Measurements from ENCODE around the gene SPAG16.
"Not testable (repeated sequence)": the region's sequence is repeated elsewhere in the genome, so short reads cannot be mapped to it uniquely, and the experiment has no call there.

The SPAG16 gene

DNA sequence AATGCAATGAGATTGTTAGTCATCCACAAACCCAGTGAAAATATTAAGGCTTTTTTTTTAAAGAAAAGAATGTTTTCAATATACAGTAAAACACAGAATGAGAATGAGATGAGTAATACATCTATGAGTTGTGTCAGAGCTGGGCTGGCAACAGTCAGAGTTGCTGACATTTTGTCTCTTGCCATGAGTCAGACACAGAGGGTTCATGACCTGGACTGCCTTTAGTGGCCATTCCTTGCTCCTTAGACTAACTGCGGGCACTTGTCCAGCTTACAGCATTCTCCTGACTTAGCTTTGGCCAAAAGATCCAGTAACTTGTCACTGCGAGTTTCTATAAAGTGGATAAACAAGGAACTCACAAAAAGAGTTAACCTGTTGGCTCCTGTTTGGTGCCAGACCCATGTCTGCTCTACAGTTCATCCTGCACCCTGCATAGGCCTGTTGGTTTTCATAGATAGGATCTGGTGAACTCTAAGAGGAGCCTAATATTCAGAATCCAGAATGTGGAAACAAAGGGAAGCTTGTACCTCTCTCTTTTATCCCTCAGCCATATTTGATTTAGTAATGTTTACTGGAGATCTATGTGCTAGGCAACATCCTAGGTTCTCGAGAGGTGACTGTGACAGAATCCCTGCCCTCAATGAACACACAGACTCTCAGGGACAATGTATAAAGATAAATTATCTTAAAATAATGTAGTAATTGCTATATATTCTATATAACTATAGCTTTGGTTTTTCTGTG is 735.1 kb downstream of the SPAG16 start:
- no peak for DNase-seq

DNA sequence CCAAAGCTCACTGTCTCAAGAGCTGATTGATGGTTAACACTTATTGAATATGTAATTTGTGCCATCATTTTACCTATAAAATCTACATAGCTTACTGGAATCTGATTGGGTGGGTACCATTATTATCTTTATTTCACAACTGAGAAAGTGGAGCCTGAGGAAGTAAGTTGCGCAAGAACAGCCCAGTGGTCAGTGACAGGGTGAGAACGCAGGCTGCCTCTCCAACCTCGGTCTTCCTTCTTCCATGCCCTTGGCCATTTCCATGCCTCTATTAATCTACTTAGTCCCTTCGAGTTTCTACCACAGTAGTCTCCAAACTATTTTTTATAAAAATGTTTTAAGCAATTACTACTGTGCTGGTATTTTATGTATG is 735.7 kb downstream of the SPAG16 start:
- DNase-seq = no peak

DNA sequence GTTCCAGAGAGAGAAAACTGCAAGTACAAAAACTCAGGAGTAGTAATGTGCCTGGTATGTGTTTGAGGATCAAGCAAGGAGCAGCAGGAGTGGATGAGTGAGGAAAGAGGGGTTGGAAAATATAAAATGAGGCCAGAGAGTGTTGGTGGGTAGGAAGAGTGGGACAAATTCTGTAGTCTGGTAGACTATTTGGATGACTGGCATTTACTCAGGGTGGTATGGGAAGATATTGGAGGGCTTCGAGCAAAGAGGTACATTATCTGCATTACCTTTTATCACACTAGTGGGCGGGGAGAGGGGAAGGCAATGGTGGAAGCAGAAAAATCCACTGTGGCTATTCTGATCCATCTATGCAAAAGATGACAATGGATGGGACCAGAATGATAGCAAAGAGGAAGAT is 744.9 kb downstream of the SPAG16 start:
- DNase-seq = no peak

DNA sequence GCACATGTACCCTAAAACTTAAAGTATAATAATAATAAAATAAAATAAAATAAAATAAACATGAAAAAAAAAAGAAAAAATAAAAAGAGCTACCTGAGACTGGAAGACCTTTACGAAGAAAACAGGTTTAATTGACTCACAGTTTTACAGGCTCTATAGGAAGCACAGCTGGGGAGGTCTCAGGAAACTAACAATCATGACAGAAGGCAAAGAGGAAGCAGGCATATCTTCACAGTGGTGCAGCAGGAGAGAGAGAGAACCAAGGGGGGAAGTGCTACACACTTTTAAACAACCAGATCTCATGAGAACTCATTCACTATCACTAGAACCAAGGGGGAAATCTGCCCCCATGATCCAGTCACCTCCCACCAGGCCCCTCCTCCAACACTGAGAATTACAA is 747.3 kb downstream of the SPAG16 start:
- DNase-seq = no peak

DNA sequence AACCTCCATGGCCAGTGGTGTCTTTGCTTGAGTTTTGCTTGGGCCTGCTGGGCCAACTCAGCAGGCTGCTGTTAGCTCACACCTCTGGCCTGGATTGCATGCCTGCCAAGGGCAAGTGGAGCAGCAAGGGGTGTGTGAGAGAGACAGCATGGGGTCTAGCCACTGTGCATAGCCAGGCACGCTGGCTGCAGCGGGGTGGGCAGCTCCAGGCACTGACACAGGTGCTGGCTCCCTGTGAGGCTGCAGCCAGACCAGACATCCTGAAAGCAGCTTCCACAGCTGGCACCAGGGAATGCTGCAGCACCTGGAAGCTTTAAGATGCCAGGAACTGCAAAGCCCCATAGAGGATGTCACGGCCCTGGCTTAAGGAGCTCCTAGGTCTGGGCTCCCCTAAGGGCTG is 750.2 kb downstream of the SPAG16 start:
- no peak for DNase-seq

DNA sequence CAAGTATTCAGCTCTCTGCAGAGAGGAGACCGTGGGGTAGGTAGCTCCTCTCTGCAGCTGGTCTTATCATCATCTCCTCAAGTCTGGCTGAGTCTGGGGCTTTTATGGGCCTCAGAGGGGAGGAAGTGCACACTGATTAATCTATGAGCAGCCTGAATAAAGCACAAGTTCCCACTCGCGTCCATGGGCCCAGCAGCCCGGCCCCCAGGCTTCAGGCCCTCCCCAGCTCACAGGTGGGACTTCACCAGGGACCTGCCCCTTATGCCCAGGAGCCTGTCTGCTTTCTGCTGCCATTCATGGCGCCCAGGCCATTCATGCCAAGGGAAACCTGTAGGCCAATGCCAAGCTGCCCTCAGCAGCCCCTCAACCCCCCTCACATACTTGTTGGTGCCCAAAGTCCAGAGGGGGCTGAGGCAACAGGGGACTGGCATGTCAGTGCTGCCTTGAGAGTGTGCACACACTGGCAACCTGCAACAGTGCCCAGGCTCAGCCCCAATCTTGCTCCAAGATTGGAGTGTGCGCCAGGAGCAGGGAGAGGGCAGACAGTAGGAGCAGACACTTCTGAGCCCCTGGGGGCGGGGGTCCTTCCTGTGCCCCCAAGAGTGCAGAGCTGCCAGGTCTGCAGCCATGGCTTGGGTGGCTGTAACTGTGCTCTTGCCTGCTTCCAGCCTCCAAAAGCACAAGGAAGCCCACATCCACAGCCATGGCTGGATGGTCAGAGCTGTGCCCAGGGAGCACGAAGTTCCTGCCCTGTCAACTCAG is 751.0 kb downstream of the SPAG16 start:
- DNase-seq = no peak

DNA sequence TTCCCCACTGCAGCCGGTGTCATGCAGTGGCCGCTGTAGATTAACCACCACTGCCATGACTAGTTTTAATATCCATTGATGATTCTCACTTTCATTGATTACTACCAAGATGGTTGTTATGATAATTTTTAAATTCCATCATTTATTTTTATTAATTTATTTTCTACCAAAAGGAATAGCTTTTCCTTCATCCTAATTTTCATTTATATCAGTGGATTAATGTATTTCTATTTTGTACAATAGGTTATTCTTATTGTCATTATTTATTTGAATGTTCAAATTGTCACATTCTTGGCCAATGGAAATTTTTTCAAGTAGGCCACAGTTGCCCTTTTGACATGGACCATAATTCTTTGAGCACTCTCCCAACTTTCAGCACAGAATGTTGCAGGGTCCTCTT is 751.7 kb downstream of the SPAG16 start:
- DNase-seq = no peak

DNA sequence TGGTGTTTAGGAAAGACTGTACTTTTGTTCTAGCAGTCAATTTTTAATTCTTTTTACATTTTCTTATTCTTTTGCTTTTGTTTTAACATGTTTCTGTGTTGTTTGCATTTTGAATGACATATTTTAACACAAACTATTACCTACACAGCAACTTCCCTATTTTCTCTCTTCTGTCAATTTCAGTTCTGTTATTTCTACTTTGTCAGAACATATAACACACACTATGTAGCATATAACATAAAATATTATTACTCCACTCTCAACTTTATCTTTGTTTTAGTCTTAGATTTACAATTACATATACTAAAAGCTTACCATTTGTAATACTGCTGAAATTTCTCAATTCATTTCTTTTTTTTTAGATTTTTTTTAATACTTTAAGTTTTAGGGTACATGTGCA is 753.9 kb downstream of the SPAG16 start:
- no peak for DNase-seq

DNA sequence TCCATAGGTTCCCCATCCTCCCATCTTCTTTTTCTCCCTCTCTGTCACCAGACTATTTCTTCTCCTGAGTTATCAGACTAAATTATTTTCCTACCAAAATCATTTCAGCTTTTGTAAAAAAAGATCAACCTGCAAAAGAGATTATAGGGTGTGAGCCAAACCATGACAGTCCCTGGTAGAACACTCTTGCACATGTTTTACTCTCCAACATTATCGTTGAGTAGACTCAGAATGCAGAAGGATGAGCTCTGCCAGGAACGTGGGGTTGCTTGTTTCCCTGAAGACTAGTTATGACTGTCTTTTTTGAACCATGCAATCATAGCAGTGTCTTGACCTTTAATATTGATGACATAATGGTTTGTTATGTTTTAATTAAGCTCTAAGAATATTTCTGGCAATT is 766.5 kb downstream of the SPAG16 start:
- DNase-seq = no peak

DNA sequence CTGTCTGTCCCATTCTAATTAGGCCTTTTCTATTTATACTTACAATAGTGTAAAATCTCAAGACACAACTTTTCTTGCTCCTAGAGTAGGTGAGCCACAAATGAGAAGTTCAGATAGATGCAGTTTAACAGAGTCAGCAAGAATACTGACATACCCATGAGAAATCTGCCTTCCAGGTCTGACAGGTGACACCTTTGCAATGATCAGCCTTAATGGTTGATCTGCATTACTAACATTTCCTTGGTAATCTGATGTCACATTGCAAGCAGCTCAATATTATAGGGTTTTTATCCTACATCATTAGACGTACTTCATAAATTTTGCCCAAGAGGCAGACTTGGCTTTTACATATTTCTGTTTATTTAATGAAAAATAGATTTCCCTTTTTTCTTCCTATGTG is 767.3 kb downstream of the SPAG16 start:
- DNase-seq = no peak

DNA sequence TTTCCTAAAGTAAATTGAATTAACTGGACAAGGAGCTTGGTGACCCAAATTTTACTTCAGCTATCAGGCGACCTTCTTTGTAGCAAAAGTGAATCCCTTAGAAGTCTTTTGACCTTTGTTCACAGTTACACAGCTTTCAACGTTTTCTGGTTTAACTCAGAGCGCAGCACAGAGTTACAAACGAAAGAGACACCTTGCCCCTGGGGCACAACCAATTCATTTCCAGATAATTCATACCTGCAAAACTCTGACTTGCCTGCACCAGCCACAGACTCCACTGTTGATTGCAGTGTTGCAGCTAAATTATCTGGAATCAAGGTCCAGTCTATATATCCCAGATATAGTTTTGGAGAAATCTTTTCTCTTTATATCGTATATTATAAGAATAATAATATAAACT is 768.0 kb downstream of the SPAG16 start:
- no peak for DNase-seq

DNA sequence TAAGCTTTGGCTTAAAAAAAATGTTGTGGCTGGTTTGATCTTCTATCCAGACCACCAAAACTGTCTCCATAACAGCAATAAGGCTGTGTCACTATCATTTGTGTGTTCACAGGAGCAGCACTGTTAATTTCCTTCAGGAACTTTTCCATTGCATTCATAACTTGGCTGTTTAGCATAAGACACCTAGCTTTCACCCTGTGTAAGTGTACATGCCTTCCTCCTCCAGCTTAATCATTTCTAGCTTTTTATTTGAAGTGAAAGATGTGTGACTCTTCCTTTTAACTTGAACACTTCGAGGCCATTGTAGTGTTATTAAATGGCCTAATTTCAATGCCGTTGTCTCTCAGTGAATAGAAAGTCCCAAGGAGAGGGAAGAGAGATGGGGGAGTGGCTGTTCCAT is 773.7 kb downstream of the SPAG16 start:
- DNase-seq = no peak

DNA sequence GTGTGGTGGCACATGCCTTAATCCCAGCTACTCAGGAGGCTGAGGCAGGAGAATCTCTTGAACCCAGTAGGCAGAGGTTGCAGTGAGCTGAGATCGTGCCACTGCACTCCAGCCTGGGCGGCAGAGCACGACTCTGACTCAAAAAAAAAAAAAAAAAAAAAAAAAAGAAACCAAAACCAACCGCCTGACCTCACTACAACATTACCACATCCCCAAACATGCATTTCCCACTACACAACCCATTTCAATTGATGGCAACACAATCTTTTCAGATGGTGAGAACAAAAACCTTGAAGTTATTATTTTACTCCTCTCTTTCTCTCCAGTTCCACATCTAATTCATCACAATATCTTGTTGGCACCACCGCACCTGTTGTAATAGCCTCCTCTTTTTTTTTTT is 778.0 kb downstream of the SPAG16 start:
- not testable (repeated sequence) for DNase-seq

DNA sequence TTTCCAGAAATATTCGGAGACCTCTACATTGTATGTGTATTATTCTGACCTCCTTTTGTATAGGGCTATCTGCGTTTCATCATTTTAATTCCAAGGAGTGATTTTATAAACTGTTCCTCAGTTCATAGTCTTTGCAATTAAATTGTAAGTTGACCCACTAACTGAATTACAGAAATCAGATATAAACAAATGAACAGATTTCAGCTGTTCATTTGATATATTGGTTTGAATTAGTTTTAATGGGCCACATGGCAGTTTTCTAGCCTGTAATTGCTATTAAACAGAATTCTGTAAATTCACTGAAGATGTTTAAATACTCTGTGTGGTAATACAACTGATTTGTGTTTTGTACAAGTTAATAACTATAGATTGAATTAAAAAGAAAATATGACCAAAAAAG is 780.2 kb downstream of the SPAG16 start:
- DNase-seq = no peak

DNA sequence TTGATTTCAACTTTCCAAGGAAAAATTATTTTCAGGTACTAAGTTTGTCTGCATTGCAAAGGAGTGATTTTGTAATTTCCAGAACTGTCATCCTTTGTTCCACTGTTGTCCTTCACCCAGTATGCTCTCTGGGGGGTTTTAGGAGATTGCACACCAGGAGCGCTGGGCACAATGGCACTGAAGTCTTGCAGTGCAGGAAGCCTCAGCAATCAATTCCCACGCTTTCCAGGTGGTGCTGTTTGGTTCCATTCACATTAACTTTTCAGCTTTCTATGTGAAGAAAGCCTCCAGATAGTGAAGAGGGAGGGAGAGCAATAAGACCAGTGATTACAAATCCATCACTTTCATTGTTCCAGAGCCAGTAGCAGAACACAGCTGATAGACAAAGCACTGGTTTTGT is 782.6 kb downstream of the SPAG16 start:
- no peak for DNase-seq

DNA sequence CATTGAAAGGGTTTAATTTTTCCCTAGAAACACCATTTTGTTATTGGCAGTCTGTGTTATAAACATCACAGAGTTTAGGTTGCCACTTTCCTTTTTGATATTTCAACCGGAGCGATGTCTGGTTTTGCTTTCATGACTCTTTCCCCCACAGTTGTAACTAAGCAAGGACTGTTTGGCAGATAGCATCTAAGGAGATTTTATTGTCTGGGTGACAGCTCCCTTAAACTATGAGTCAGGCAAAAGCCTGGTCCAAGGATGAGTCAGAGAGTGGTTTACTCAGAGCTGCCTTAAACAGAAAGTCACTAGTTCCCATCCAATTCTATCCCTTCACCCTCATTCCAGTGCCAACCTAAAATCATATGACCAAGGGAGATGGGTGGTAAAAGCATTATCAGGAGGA is 785.0 kb downstream of the SPAG16 start:
- no peak for DNase-seq

DNA sequence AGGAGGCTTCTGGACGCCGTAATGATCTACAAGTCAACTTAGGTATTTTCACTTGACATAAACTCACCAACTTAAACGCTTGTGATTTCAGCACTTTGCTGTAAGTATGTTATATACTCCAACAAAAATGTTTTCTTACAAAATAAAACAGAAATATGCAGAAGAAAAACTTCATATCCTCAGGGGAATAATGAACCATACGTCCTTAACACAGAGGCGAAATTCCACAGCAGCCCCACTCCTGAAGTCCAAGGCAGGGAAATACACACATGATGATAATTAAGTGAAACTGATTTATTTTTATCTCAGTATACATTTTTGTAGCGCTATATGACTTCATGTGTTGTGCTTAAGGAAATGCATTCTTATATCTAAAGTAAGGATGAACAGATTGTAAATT is 791.2 kb downstream of the SPAG16 start:
- DNase-seq = no peak

DNA sequence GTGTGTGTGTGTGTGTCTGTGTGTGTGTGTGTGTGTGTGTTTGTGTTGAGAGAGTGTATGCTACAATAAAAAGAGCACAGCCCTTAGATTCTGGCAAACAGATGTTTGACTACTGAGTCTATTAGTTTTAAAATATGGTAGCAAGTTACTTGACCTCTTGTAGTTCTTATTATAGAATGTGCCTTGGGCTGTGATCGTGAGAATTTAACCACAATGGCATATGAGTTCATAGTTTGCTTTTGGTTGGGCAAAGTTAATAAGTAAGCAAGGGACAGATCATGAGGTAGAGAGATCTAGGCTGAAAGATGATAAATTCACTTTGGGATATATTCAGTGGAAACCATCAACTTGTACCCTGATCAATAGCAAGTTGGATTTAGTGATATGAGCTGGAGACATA is 792.3 kb downstream of the SPAG16 start:
- DNase-seq = no peak

DNA sequence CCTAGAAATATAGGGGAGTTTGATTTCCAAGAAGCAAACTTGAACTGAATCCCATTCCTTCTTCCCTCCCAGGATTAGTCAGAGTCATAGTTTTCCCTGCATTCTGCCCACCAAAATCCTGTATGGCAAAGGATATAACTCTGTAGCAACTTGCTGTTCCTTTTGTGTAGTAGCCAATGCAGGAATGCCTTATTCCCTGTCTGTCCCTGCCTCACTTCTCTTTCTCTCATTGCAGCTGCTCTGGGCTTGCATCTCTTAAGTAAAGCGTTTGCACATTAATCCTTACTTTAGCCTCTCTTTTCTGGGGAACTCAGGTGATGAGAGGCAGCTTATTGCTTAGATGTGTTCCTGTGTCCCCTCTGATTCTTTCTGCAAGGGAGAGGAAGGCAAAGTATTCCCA is 793.5 kb downstream of the SPAG16 start:
- DNase-seq = no peak

DNA sequence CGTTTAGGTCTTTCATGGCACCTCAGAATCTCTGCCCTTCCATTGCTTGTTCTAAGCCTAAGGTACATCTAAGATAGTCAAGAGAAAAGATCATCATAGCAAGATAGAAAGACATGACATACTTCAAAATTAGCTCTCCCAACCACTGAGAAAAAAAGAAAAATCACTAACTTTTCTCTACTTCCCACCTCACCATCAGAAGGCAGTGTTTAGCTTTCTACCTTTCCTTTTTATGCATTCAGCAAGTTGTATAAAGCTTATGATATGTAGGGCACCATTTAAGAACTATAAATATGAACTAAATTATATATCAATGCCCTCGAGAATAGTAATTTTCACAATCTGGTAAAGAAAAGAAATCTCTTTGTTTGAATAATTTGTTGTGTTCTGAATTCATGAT is 794.8 kb downstream of the SPAG16 start:
- DNase-seq = no peak

DNA sequence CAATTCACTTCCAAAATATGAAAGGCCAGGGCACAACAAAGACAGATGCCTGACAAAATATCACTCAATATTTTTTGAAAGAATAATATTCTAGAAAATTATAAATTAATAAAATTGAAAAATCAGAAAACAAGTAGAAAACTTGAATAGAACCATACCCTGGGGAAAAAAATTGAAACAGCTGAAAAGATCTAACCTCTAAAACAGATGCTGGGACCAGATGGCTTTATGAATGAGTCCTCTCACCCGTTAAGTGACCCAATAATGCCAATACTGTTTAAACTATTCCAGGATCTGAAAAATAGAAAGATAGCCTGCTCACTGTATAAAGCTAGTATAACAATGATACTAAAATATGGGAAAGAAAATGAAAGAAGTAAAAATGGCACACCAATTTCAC is 804.3 kb downstream of the SPAG16 start:
- no peak for DNase-seq

DNA sequence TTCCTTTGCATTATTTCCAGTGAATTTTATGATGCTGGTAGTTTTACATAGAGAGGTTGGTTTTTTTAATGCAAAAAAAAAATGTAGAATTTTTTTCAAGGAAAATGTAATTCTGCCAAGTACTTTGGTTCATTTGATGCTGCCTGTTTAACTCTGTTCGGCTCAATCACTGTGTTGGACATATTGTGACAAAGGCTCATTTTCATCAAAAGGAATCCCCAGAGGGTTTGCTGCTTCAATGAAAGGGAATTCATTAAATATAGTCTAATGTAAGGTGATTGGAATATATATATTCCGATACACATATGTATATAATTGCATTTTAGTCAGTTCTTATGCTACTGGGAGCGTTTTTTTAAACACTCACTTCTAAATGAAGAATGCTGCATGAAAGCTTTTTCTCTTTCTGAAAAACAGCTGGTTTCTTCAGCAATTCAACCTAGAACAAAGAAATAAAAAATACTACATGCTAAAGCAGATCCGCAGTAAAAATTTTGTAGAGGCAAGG is 812.0 kb downstream of the SPAG16 start:
- no peak for DNase-seq

DNA sequence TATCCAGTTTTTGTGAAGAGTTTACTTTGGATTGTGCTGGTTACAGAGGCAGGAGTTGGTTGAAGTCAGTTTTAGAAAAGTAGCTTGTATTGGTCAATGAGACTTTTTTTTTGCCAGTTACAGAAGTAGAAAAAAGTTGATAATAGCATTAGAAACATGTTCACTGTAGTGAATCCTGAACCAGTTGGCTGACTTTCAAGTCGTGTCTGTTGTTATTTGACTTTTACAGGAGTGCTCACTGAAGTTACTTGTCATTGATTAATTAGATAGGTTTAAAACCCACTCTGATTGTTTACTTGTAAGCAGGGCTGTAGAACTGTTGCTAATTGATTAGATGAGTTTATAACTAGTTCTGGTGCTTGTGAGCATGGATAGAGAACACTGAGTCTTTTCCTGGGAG is 814.5 kb downstream of the SPAG16 start:
- no peak for DNase-seq

DNA sequence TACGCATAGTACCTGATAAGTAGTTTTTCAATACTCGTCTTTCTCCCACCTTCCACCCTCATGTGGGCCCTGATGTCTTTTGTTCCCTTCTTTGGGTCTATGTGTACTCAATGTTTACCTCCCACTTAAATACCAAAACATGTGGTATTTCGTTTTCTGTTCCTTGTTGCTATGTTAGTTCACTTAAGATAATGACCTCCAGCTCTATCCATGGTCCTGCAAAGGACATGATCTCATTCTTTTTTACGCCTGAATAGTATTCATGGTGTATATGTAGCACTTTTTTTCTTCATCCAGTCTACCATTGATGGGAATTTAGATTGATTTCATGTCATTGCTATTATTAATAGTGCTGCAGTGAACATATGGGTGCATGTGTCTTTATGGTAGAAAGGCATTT is 816.2 kb downstream of the SPAG16 start:
- DNase-seq = no peak

Measured in activated CD8-positive, alpha-beta memory T cell treated with anti-CD3 and anti-CD28 coated beads, Interleukin-2, amount 50 U/mL, for 48 hours (primary cell).